BE2C (cell line): ENCODE data around the gene OR1M1.
"Not testable (repeated sequence)": the region's sequence is repeated elsewhere in the genome, so short reads cannot be mapped to it uniquely, and the experiment has no call there.

Source experiments
- DNase-seq: peaks from one replicate; pipeline ENCODE4 v3.0.0-alpha.2; 2020
- H3K27me3 ChIP-seq: fragments of 250-450 bp; sonication (Bioruptor Pico); 2 replicates; pipeline ENCODE4 v1.5.1; 2020; ENCODE audit warnings: mild to moderate bottlenecking
- H3K36me3 ChIP-seq: fragments of 250-450 bp; sonication (Bioruptor Pico); 2 replicates; pipeline ENCODE4 v1.5.1; 2020; ENCODE audit warnings: mild to moderate bottlenecking
- H3K4me1 ChIP-seq: fragments of 250-450 bp; sonication (Bioruptor Pico); 2 replicates; pipeline ENCODE4 v1.5.1; 2020
- H3K4me3 ChIP-seq: 2 replicates; pipeline ENCODE4 v1.5.1; 2011; ENCODE audit warnings: low read depth, low read length
- H3K9me3 ChIP-seq: fragments of 250-450 bp; sonication (Bioruptor Pico); 2 replicates; pipeline ENCODE4 v1.5.1; 2020
- CTCF ChIP-seq: IDR thresholded peaks from 2 replicates; pipeline ENCODE4 v1.5.1; 2012; ENCODE audit warnings: mild to moderate bottlenecking, low read depth, low read length

OR1M1 gene

GRCh38 chr19:9070066-9070465 is 16.8 kb upstream of the OR1M1 start:
- Histone ChIP-seq H3K4me1 (no peaks in the 10 kb centered on the region), H3K27me3 (no peaks in the 10 kb centered on the region), H3K4me3 (no peak overlapping the region), H3K36me3 (no peaks in the 10 kb centered on the region), H3K9me3 (no peaks in the 10 kb centered on the region)
- no peak for DNase-seq
- no peak for TF ChIP-seq CTCF

GRCh38 chr19:9071720-9072119 is 15.1 kb upstream of the OR1M1 start:
- not testable (repeated sequence) for H3K9me3 ChIP-seq, H3K27me3 ChIP-seq, H3K36me3 ChIP-seq, H3K4me1 ChIP-seq, H3K4me3 ChIP-seq, DNase-seq

- no peaks in the 10 kb centered on the region for H3K4me1 ChIP-seq
- no peaks in the 10 kb centered on the region for H3K36me3 ChIP-seq
- no peak overlapping the region for H3K4me3 ChIP-seq
- H3K9me3 ChIP-seq: no peaks in the 10 kb centered on the region
- H3K27me3 ChIP-seq: no peaks in the 10 kb centered on the region
- DNase-seq: no peak
- no peak for TF ChIP-seq CTCF
Measured at GRCh38 chr19:9073806-9074205, 13.1 kb upstream of the OR1M1 start.

GRCh38 chr19:9075064-9075949 is 11.6 kb upstream of the OR1M1 start:
- Histone ChIP-seq H3K27me3 (no peaks in the 10 kb centered on the region), H3K4me1 (no peaks in the 10 kb centered on the region), H3K4me3 (no peak overlapping the region), H3K9me3 (no peaks in the 10 kb centered on the region), H3K36me3 (no peaks in the 10 kb centered on the region)
- TF ChIP-seq CTCF: no peak
- peak; percentile 54 for DNase-seq

GRCh38 chr19:9076901-9077300 is 10.0 kb upstream of the OR1M1 start:
- no peaks in the 10 kb centered on the region for H3K27me3 ChIP-seq
- no peak for DNase-seq
- no peaks in the 10 kb centered on the region for H3K9me3 ChIP-seq
- H3K4me1 ChIP-seq: no peaks in the 10 kb centered on the region
- H3K4me3 ChIP-seq: no peak overlapping the region
- H3K36me3 ChIP-seq: no peaks in the 10 kb centered on the region
- no peak for TF ChIP-seq CTCF

- H3K9me3 ChIP-seq: no peaks in the 10 kb centered on the region
- no peaks in the 10 kb centered on the region for H3K27me3 ChIP-seq
- no peaks in the 10 kb centered on the region for H3K4me1 ChIP-seq
- H3K4me3 ChIP-seq: no peak overlapping the region
- no peak for TF ChIP-seq CTCF
- no peaks in the 10 kb centered on the region for H3K36me3 ChIP-seq
- DNase-seq: no peak
Measured at GRCh38 chr19:9078651-9079050, 8.2 kb upstream of the OR1M1 start.

- Histone ChIP-seq H3K9me3 (no peaks in the 10 kb centered on the region), H3K4me3 (no peak within 1 kb of the TSS), H3K36me3 (no peaks in the 10 kb centered on the region), H3K4me1 (no peaks in the 10 kb centered on the region), H3K27me3 (no peaks in the 10 kb centered on the region)
- DNase-seq: no peak
- no peak for TF ChIP-seq CTCF
Measured at GRCh38 chr19:9107375-9107774, 20.5 kb downstream of the OR1M1 start, which contains the start of gene OR7G2. Gene OR7G2, minus strand, starts transcription at chr19:9107475. Its CDS starts 4,232 bp downstream, at chr19:9103243.
